Stomach (tissue), 9 donors: Measurements from ENCODE around the gene SIM2. TPM values are rescaled to one million over a fixed set of nuclear protein-coding genes. Genes with fewer than 3 reads are reported as not detected.
A peak's percentile ranks its signal among the peaks of the same experiment; 100 is the strongest.

ENCODE experiments used
- DNase-seq, 2 donors: peaks; one replicate each; pipeline versions ENCODE4 v3.0.0 to v3.0.0-alpha.2; 2013 to 2019
- H3K27ac ChIP-seq, 5 donors: fragments of 200-600 bp in 4 of 5; sonication (generic) in 4 of 5; one replicate each; pipeline ENCODE4 v1.5.1; 2013 to 2019; ENCODE audit warnings: mild to moderate bottlenecking in 1 of 5, moderate library complexity in 1 of 5
- H3K27me3 ChIP-seq, 3 donors: fragments of 200-600 bp; sonication (generic); one replicate each; pipeline ENCODE4 v1.5.1; 2017 to 2019; ENCODE audit warnings: mixed run types in 1 of 3
- H3K36me3 ChIP-seq, 4 donors: fragments of 200-600 bp; sonication (generic); 1 replicate in 3 of 4; 2 replicates in 1 of 4; pipeline ENCODE4 v1.5.1; 2016 to 2019
- H3K4me1 ChIP-seq, 4 donors: fragments of 200-600 bp; sonication (generic); one replicate each; pipeline ENCODE4 v1.5.1; 2016 to 2019
- H3K4me3 ChIP-seq, 4 donors: fragments of 200-600 bp; sonication (generic) in 3 of 4; one replicate each; pipeline ENCODE4 v1.5.1; 2016 to 2019; ENCODE audit warnings: mild to moderate bottlenecking in 1 of 4
- H3K9me3 ChIP-seq, 4 donors: fragments of 200-600 bp; sonication (generic); one replicate each; pipeline ENCODE4 v1.5.1; 2016 to 2019
- EP300 ChIP-seq: sonication (generic); formaldehyde crosslinking; IDR thresholded peaks from one replicate; pipeline ENCODE4 v1.6.1; 2017; ENCODE audit warnings: antibody characterized with exemption
- POLR2A ChIP-seq, 4 donors: fragments of 450-650 bp; IDR thresholded peaks; one replicate each; pipeline ENCODE4 v1.6.1; 2016; ENCODE audit warnings: antibody characterized with exemption in 4 of 4, control low read depth in 2 of 4, mild to moderate bottlenecking in 1 of 4, moderate library complexity in 1 of 4
- POLR2AphosphoS5 ChIP-seq, 3 donors: sonication (generic); formaldehyde crosslinking; IDR thresholded peaks; one replicate each; pipeline ENCODE4 v1.6.1; 2016; ENCODE audit warnings: antibody characterized with exemption in 3 of 3
- WGBS, 5 donors: extraction: QIAGEN DNeasy Blood & Tissue Kit in 3 of 5; methylation state at CpG; one replicate each; pipeline versions ENCODE4 v1.1.5 to v1.1.7; 2013 to 2018; 5-methylcytosine and 5-hydroxymethylcytosine counted together
- intact Hi-C: fragments of 100-400 bp; cut with DNase I; formaldehyde crosslinking; loops from one replicate; pipeline ENCODE4 v1.15.1; 2023; ENCODE audit warnings: low total_unique reads
- polyA plus RNA-seq, 3 donors: library from polyadenylated mRNA; stranded (reverse); fragments of 200-250 nt; gene quantifications; one replicate each; pipeline ENCODE4 v1.2.3, GENCODE V29; 2013
- total RNA-seq, 5 donors: library from RNA; depleted of rRNA; stranded (reverse); fragments of >200 nt; gene quantifications; one replicate each; pipeline versions ENCODE4 v1.1.0 to v1.2.3, GENCODE V29; 2014 to 2016
- TF ChIP-seq, protein P1 (sequence below), 7 experiments: fragments of 450-650 bp in 4 of 7; fragments of 200-600 bp in 3 of 7; sonication (generic) in 3 of 7; IDR thresholded peaks; one replicate each; pipeline ENCODE4 v1.5.1; 2016 to 2019; ENCODE audit warnings: antibody characterized with exemption in 7 of 7, control low read depth in 2 of 7, mild to moderate bottlenecking in 1 of 7
- donor health status: healthy with polysubstance abuse.
- donor health status: Bipolar disorder and iron deficiency.
- donor health status: healthy.

The SIM2 gene
- total and polyA plus RNA-seq, 8 donors = 3.3 to 28.3 (median 14.0) TPM; not detected in 1

DNA sequence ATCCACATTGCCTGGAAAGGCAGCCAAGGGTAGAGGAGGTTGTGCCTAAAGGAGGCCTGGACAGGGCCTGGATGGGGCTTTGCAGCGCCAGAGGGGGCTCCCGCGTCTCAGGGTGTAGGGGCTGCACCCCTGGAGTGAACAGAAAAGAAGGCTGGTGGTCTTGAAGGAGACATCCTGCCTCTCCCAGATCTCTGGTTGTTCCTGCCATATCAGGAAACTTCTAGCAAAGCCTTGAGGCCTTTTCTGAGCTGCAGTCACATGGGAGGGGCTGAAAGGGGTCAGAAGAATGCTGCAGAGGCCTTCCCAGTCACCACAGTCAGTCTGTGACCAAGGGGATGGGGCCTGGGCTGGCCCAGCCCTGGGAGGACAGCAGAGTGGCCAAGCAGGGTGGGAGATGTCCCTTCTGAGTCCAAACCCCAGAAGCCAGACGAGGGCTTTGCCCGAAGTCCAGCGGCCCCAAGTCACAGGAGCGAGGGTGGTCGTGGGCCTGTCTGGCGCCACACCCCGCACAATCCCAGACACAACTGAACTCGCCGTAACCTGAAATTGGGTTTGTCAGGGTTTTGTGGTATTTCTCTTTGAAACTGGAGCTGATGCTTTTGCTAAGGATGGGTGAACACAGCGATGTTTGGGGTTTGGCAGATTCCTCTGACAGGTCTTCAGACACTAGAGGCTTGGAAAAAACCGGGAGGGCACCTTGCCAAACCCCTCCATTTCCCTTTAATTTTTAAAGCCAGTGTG lies 29.6 kb downstream of the SIM2 start:
- intact Hi-C loops = no loop called here
- WGBS, 5 donors = 82 to 94% (median 92%) methylated on average over 13 to 14 of the region's 14 CpGs

DNA sequence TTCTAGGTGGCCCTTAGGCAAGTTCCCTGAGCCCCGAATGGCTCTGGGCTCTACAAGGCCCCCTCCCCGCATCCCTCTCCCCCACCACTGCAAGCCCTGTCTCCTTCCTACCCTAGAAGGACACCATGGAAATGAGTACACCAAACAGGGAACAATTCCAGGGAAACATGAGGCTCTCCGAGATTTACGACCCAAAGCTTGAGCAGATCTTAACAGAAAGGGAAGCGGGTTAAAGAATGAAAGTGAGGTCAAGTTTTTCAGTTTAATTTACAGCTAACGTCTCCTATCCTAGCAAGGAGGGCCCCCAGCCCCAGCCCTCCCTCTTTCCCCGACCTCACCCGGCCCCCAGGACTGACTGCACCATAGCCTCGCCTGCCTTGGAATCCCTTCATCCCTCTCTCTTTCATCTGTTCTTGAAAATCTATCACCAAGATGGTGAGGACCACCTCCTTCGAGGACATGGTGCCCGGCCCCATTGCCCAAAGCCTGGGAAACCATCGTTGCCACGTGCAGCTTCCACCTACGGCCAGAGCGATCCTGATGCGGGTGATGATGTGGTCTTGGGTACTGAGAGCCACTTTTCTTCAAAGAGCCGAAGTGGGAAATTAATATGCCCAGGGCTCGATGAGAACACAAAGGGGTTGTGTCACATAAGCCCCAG lies 30.5 kb downstream of the SIM2 start:
- 83 to 88% (median 87%) methylated on average over 18 of the region's 18 CpGs for WGBS, 5 donors
- H3K4me3 ChIP-seq = no peak overlapping the region
- H3K36me3 ChIP-seq = peaks cover 0 to 40% (median 2%) of the 10 kb centered on the region in 4 donors
- no peaks in the 10 kb centered on the region for H3K9me3 ChIP-seq
- peak in 1 of 2 donors; percentile 8 for DNase-seq
- H3K4me1 ChIP-seq = peaks cover 0 to 21% (median 7%) of the 10 kb centered on the region in 4 donors
- H3K27me3 ChIP-seq = peaks cover 0 to 19% (median 0%) of the 10 kb centered on the region in 3 donors
- intact Hi-C loops = no loop called here
- TF ChIP-seq, protein P1, sequence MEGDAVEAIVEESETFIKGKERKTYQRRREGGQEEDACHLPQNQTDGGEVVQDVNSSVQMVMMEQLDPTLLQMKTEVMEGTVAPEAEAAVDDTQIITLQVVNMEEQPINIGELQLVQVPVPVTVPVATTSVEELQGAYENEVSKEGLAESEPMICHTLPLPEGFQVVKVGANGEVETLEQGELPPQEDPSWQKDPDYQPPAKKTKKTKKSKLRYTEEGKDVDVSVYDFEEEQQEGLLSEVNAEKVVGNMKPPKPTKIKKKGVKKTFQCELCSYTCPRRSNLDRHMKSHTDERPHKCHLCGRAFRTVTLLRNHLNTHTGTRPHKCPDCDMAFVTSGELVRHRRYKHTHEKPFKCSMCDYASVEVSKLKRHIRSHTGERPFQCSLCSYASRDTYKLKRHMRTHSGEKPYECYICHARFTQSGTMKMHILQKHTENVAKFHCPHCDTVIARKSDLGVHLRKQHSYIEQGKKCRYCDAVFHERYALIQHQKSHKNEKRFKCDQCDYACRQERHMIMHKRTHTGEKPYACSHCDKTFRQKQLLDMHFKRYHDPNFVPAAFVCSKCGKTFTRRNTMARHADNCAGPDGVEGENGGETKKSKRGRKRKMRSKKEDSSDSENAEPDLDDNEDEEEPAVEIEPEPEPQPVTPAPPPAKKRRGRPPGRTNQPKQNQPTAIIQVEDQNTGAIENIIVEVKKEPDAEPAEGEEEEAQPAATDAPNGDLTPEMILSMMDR (IDR thresholded peaks at IDR 0.05) = no peak
- TF ChIP-seq EP300 (no peak), POLR2A (IDR thresholded peaks at IDR 0.05) (no peak), POLR2AphosphoS5 (IDR thresholded peaks at IDR 0.05) (no peak)
- H3K27ac ChIP-seq = peak overlapping the region in 1 of 5 donors; percentile 20

More for the DNA sequence above, 29.6 kb downstream of the SIM2 start:
- peak in 1 of 2 donors; percentile 23 for DNase-seq
- no peak overlapping the region for H3K27ac ChIP-seq
- peaks cover 0 to 21% (median 7%) of the 10 kb centered on the region in 4 donors for H3K4me1 ChIP-seq
- H3K4me3 ChIP-seq = no peak overlapping the region
- H3K27me3 ChIP-seq = peaks cover 0 to 24% (median 0%) of the 10 kb centered on the region in 3 donors
- no peaks in the 10 kb centered on the region for H3K9me3 ChIP-seq
- H3K36me3 ChIP-seq = peaks cover 0 to 40% (median 0%) of the 10 kb centered on the region in 4 donors
- no peak for TF ChIP-seq POLR2AphosphoS5 (IDR thresholded peaks at IDR 0.05)
- TF ChIP-seq, protein P1 (IDR thresholded peaks at IDR 0.05) = no peak
- TF ChIP-seq POLR2A (IDR thresholded peaks at IDR 0.05) = no peak
- TF ChIP-seq EP300 = no peak

DNA sequence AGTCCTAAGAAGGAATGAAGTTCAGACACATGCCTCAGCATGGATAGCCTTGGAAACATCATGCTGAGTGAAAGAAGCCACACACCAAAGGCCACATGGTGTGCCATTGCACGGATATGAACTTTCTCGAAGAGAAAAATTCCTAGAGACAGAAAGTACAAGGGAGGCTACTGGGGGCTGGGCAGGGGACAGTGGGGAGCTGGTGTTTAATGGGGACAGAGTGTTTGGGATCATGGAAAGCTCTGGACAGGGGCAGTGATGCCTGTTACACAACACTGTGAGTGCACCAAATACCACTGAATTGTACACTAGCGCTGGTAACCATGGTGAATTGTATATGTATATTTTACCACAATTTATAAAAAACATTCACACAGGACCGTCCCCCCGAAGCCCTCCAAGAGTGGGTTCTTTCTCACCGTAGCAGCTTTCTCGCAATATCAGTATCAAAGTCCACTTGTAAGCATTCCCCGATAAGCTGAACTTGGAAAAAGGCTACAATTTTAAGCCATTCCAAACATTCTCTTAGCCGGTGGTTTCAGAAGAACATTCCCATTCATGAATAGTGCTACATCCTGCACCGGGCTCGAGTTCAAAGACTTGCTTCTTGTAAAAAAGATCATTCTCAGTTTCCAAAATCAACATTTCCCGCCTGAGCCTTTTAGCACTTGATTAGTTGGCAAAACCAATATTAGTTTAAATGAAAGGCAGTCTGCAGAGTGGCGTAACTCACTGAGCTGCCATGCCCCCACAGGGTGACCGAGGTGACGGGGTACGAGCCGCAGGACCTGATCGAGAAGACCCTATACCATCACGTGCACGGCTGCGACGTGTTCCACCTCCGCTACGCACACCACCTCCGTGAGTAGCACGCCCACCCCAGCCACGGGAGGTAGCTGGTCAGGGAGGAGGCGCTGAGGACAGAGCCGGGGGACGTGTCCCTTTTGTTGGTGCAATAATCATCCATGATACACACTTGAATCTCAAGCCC lies 31.7 kb downstream of the SIM2 start:
- peaks cover 0 to 51% (median 10%) of the 10 kb centered on the region in 4 donors for H3K36me3 ChIP-seq
- intact Hi-C loops = no loop called here
- peak overlapping the region in 1 of 5 donors; percentile 14 for H3K27ac ChIP-seq
- peak overlapping the region in 1 of 4 donors; percentile 3 for H3K4me3 ChIP-seq
- 30 to 62% (median 47%) methylated on average over 26 to 30 of the region's 30 CpGs for WGBS, 5 donors
- H3K27me3 ChIP-seq = peaks cover 0 to 30% (median 0%) of the 10 kb centered on the region in 3 donors
- peaks cover 0 to 21% (median 7%) of the 10 kb centered on the region in 4 donors for H3K4me1 ChIP-seq
- H3K9me3 ChIP-seq = no peaks in the 10 kb centered on the region
- peak; percentile 47 to 53 for DNase-seq
- TF ChIP-seq EP300 (no peak), POLR2A (IDR thresholded peaks at IDR 0.05) (no peak), POLR2AphosphoS5 (IDR thresholded peaks at IDR 0.05) (no peak)
- TF ChIP-seq, protein P1 (IDR thresholded peaks at IDR 0.05) = no peak
